ENCODE data around the gene MROH7.

Gene MROH7

GRCh38 chr1:54610048-54610447 lies 31.5 kb upstream of the MROH7 start:
- H4K20me1 ChIP-seq (ENCODE audit: insufficient read depth, low read length, poor library complexity, severe bottlenecking) = no peaks in the 10 kb centered on the region
- H3K79me2 ChIP-seq (ENCODE audit: insufficient read depth, low read length) = no peaks in the 10 kb centered on the region
- H3F3A ChIP-seq (ENCODE audit: low read depth) = peaks cover under 1% of the 10 kb centered on the region; the same call in 1 of the 2 replicates
- H3K9me2 ChIP-seq (replicated peaks; ENCODE audit: low read depth, low read length) = no peaks in the 10 kb centered on the region
- no peaks in the 10 kb centered on the region for H3K27me3 ChIP-seq (ENCODE audit: insufficient read depth, low read length, poor library complexity, severe bottlenecking)
- H2AFZ ChIP-seq (ENCODE audit: low read length) = no peak overlapping the region
- no peaks in the 10 kb centered on the region for H3K36me3 ChIP-seq (ENCODE audit: insufficient read depth, low read length)
- no peak for TF ChIP-seq EZH2phosphoT487 (IDR thresholded peaks at IDR 0.05; ENCODE audit: borderline replicate concordance)
- TF ChIP-seq, protein P1, sequence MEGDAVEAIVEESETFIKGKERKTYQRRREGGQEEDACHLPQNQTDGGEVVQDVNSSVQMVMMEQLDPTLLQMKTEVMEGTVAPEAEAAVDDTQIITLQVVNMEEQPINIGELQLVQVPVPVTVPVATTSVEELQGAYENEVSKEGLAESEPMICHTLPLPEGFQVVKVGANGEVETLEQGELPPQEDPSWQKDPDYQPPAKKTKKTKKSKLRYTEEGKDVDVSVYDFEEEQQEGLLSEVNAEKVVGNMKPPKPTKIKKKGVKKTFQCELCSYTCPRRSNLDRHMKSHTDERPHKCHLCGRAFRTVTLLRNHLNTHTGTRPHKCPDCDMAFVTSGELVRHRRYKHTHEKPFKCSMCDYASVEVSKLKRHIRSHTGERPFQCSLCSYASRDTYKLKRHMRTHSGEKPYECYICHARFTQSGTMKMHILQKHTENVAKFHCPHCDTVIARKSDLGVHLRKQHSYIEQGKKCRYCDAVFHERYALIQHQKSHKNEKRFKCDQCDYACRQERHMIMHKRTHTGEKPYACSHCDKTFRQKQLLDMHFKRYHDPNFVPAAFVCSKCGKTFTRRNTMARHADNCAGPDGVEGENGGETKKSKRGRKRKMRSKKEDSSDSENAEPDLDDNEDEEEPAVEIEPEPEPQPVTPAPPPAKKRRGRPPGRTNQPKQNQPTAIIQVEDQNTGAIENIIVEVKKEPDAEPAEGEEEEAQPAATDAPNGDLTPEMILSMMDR (conservative IDR thresholded peaks at IDR 0.05; ENCODE audit: low read length) = no peak
- peaks cover 20% of the 10 kb centered on the region for H3K4me1 ChIP-seq (ENCODE audit: insufficient read depth, low read length, poor library complexity, severe bottlenecking)
- H3K9me3 ChIP-seq (ENCODE audit: insufficient read depth, low read depth, low read length) = no peaks in the 10 kb centered on the region
- H3K4me2 ChIP-seq (ENCODE audit: low read depth, low read length, poor library complexity, severe bottlenecking) = no peak overlapping the region
- no peak overlapping the region for H3K9ac ChIP-seq (ENCODE audit: low read depth, low read length, poor library complexity, severe bottlenecking)
- no peak overlapping the region for H3K4me3 ChIP-seq (ENCODE audit: low read length, poor library complexity, severe bottlenecking)

DNA sequence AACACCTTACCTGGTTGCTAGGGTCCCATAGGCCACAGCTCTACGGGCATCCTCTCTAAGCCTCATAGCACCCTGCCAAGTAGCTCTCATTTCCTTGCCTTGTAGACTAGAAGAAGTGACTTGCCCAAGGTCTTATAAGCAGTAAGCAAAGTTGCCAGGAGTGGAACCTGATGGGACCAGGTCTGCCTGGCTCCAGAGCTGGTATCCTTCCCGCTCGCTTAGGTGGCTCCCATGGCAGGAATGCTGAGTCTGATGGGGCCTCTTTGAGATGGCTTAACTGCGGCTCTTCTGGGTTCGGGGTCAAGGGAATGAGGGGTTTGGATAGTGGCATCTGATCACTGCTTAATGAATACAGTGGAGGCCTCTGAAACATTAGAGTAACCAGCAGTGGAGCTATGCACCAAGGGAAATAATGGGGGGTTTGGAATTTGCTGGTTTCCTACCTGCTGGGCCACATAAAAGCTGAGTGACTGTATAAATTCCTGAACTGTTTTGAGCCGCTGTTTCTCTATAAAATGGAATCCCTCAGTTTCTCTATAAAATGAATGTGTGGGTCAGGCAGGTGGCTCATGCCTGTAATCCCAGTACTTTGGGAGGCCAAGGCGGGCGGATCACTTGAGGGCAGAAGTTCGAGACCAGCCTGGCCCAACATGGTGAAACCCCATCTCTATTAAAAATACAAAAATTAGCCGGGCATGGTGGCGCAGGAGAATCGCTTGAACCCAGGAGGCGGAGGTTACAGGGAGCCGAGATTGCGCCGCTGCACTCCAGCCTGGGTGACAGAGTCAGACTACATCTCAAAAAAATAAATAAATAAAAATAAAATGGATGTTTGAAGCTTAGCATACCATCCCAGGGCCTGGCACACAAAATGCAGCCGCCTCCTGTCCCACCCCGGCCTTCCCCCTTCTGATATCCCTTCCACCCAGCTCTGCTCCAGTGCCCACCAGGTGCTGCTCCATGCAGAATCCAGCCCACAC lies 30.7 kb upstream of the MROH7 start:
- Histone ChIP-seq H3K36me3 (ENCODE audit: insufficient read depth, low read length) (no peaks in the 10 kb centered on the region), H3K9me2 (replicated peaks; ENCODE audit: low read depth, low read length) (no peaks in the 10 kb centered on the region), H3K79me2 (ENCODE audit: insufficient read depth, low read length) (no peaks in the 10 kb centered on the region), H4K20me1 (ENCODE audit: insufficient read depth, low read length, poor library complexity, severe bottlenecking) (no peaks in the 10 kb centered on the region), H2AFZ (ENCODE audit: low read length) (no peak overlapping the region), H3K4me1 (ENCODE audit: insufficient read depth, low read length, poor library complexity, severe bottlenecking) (peaks cover 11% of the 10 kb centered on the region), H3F3A (ENCODE audit: low read depth) (no peaks in the 10 kb centered on the region), H3K9me3 (ENCODE audit: insufficient read depth, low read depth, low read length) (no peaks in the 10 kb centered on the region), H3K27me3 (ENCODE audit: insufficient read depth, low read length, poor library complexity, severe bottlenecking) (no peaks in the 10 kb centered on the region), H3K9ac (ENCODE audit: low read depth, low read length, poor library complexity, severe bottlenecking) (no peak overlapping the region), H3K4me2 (ENCODE audit: low read depth, low read length, poor library complexity, severe bottlenecking) (no peak overlapping the region), H3K4me3 (ENCODE audit: low read length, poor library complexity, severe bottlenecking) (no peak overlapping the region)
- TF ChIP-seq, protein P1 (conservative IDR thresholded peaks at IDR 0.05; ENCODE audit: low read length) = no peak
- no peak for TF ChIP-seq EZH2phosphoT487 (IDR thresholded peaks at IDR 0.05; ENCODE audit: borderline replicate concordance)

GRCh38 chr1:54611621-54612020 lies 30.0 kb upstream of the MROH7 start:
- H3K9me3 ChIP-seq (ENCODE audit: insufficient read depth, low read depth, low read length) = no peaks in the 10 kb centered on the region

More at GRCh38 chr1:54611621-54612020, 30.0 kb upstream of the MROH7 start:
- Histone ChIP-seq H3K4me3 (ENCODE audit: low read length, poor library complexity, severe bottlenecking) (no peak overlapping the region), H3K27me3 (ENCODE audit: insufficient read depth, low read length, poor library complexity, severe bottlenecking) (no peaks in the 10 kb centered on the region), H3K4me1 (ENCODE audit: insufficient read depth, low read length, poor library complexity, severe bottlenecking) (peaks cover 4% of the 10 kb centered on the region), H3K36me3 (ENCODE audit: insufficient read depth, low read length) (no peaks in the 10 kb centered on the region), H4K20me1 (ENCODE audit: insufficient read depth, low read length, poor library complexity, severe bottlenecking) (no peaks in the 10 kb centered on the region), H2AFZ (ENCODE audit: low read length) (no peak overlapping the region), H3K9me2 (replicated peaks; ENCODE audit: low read depth, low read length) (no peaks in the 10 kb centered on the region), H3F3A (ENCODE audit: low read depth) (no peaks in the 10 kb centered on the region), H3K9ac (ENCODE audit: low read depth, low read length, poor library complexity, severe bottlenecking) (no peak overlapping the region), H3K4me2 (ENCODE audit: low read depth, low read length, poor library complexity, severe bottlenecking) (no peak overlapping the region), H3K79me2 (ENCODE audit: insufficient read depth, low read length) (no peaks in the 10 kb centered on the region)
- TF ChIP-seq, protein P1 (conservative IDR thresholded peaks at IDR 0.05; ENCODE audit: low read length) = no peak
- TF ChIP-seq EZH2phosphoT487 (IDR thresholded peaks at IDR 0.05; ENCODE audit: borderline replicate concordance) = no peak
